ENCODE data around the gene SLC5A4.
"Not testable (repeated sequence)": the region's sequence is repeated elsewhere in the genome, so short reads cannot be mapped to it uniquely, and the experiment has no call there.

Gene SLC5A4

GRCh38 chr22:32197553-32198226 lies 57.5 kb downstream of the SLC5A4 start:
- DNase-seq = not testable (repeated sequence)

- DNase-seq = not testable (repeated sequence)
Measured at GRCh38 chr22:32195900-32196299, 59.2 kb downstream of the SLC5A4 start.

- not testable (repeated sequence) for DNase-seq
Measured at GRCh38 chr22:32193346-32193745, 61.8 kb downstream of the SLC5A4 start.

- DNase-seq = not testable (repeated sequence)
Measured at GRCh38 chr22:32191021-32191420, 64.1 kb downstream of the SLC5A4 start.

GRCh38 chr22:32185821-32186220 lies 69.3 kb downstream of the SLC5A4 start:
- DNase-seq = no peak

- no peak for DNase-seq
Measured at GRCh38 chr22:32183625-32184024, 71.5 kb downstream of the SLC5A4 start.

GRCh38 chr22:32181043-32181442 lies 74.1 kb downstream of the SLC5A4 start:
- no peak for DNase-seq

- no peak for DNase-seq
Measured at GRCh38 chr22:32177221-32177765, 77.9 kb downstream of the SLC5A4 start.

GRCh38 chr22:32175683-32176644 lies 79.2 kb downstream of the SLC5A4 start:
- DNase-seq = no peak

GRCh38 chr22:32175115-32175514 lies 80.0 kb downstream of the SLC5A4 start:
- no peak for DNase-seq

Measured in fibroblast of skin of right quadriceps (primary cell).